ENCODE results near the gene VPS45. TPM values are rescaled to one million over a fixed set of nuclear protein-coding genes. Genes with fewer than 3 reads are reported as not detected.

The VPS45 gene
- polyA plus RNA-seq, 3 donors, result 36.0 to 41.9 (median 36.8) TPM

DNA sequence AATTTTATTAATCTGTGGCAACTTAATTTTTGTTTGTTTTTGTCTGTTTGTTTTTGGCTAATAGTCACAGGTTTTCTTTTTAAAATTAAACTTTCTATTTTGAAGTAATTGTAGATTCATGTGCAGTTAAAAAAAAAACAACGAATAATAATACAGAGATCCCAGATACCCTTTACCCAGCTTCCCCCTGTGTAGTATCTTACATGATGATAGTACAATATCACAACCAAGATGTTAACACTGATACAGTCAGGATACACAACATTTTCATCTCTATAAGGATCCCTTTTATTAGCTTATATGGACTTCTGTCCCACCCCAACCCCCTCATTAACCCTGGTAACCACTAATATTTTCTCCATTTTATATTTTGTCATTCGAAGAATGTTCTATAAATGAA, 5.9 kb downstream of the VPS45 start:
- Mint-ChIP-seq H3K36me3 (peaks cover 56 to 73% of the 10 kb centered on the region in 2 donors), H3K27me3 (ENCODE audit: low read depth in 3 of 3) (no peaks in the 10 kb centered on the region), H3K4me3 (no peak overlapping the region), H3K9me3 (peaks cover 0 to 1% (median 0%) of the 10 kb centered on the region in 7 donors), H3K4me1 (peaks cover 16% of the 10 kb centered on the region), H3K27ac (peak overlapping the region in 1 of 7 donors; percentile 61)
- WGBS (ENCODE audit: insufficient coverage), result no CpG with 5 or more reads among the region's 2 CpGs
- TF ChIP-seq, protein P1, sequence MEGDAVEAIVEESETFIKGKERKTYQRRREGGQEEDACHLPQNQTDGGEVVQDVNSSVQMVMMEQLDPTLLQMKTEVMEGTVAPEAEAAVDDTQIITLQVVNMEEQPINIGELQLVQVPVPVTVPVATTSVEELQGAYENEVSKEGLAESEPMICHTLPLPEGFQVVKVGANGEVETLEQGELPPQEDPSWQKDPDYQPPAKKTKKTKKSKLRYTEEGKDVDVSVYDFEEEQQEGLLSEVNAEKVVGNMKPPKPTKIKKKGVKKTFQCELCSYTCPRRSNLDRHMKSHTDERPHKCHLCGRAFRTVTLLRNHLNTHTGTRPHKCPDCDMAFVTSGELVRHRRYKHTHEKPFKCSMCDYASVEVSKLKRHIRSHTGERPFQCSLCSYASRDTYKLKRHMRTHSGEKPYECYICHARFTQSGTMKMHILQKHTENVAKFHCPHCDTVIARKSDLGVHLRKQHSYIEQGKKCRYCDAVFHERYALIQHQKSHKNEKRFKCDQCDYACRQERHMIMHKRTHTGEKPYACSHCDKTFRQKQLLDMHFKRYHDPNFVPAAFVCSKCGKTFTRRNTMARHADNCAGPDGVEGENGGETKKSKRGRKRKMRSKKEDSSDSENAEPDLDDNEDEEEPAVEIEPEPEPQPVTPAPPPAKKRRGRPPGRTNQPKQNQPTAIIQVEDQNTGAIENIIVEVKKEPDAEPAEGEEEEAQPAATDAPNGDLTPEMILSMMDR (IDR thresholded peaks at IDR 0.05), result no peak
- H2AFZ ChIP-seq (ENCODE audit: insufficient read depth, low read depth, low read length, poor library complexity, severe bottlenecking), result no peak overlapping the region
- H4K20me1 ChIP-seq (ENCODE audit: insufficient read depth, low read length), result no peaks in the 10 kb centered on the region
- no peaks in the 10 kb centered on the region for H3K27me3 ChIP-seq (ENCODE audit: control insufficient read depth in 2 of 2, insufficient read depth in 2 of 2, low read length in 2 of 2)
- H3K4me1 ChIP-seq (ENCODE audit: control insufficient read depth in 1 of 2, insufficient read depth in 2 of 2, low read length in 2 of 2), result peaks cover 5 to 8% of the 10 kb centered on the region in 2 donors
- no peak for DNase-seq
- peaks cover 26 to 64% of the 10 kb centered on the region in 2 donors for H3K36me3 ChIP-seq (replicated peaks in 1 of 2; ENCODE audit: control insufficient read depth in 1 of 2, insufficient read depth in 2 of 2, low read length in 2 of 2)
- no peaks in the 10 kb centered on the region for H3K9me3 ChIP-seq (replicated peaks in 1 of 2; ENCODE audit: control insufficient read depth in 1 of 2, insufficient read depth in 1 of 2, low read length in 2 of 2)
- H3K79me2 ChIP-seq (ENCODE audit: insufficient read depth, low read length), result peaks cover 7% of the 10 kb centered on the region
- H3K4me2 ChIP-seq (replicated peaks; ENCODE audit: extremely low read depth, low read length, poor library complexity, severe bottlenecking), result no peak overlapping the region
- H3K27ac ChIP-seq (ENCODE audit: low read depth in 1 of 2, low read length in 2 of 2), result no peak overlapping the region
- no peak overlapping the region for H3K9ac ChIP-seq (ENCODE audit: insufficient read depth, low read length, poor library complexity, severe bottlenecking)
- H3K4me3 ChIP-seq (replicated peaks in 1 of 3; ENCODE audit: low read depth in 2 of 3, low read length in 3 of 3), result no peak overlapping the region
- intact Hi-C loops (cut with micrococcal nuclease), result loop anchor here (1.0 to 5.0 kb wide), 3 partner anchors 94 to 114 kb away; no protein-coding TSS in a partner anchor

DNA sequence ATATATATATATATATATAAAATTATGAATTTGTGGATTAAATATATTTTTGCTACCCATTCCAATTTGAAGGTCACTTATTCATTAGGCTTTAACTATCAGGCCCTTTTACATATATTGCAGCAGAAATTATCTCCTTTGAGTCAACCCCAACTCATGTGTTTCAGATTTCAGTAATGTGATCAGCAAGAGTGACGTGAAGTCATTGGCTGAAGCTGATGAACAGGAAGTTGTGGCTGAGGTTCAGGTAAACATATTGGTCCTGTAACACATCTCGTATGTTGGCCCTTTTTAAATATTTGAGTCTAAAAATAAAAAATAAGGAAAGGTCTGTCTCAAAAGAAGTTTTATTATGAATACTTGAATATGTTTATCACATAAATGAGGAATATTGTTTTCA, 8.5 kb downstream of the VPS45 start:
- no peak for DNase-seq
- H3K27ac Mint-ChIP-seq, result no peak overlapping the region
- Histone ChIP-seq H4K20me1 (ENCODE audit: insufficient read depth, low read length) (no peaks in the 10 kb centered on the region), H3K9me3 (replicated peaks in 1 of 2; ENCODE audit: control insufficient read depth in 1 of 2, insufficient read depth in 1 of 2, low read length in 2 of 2) (no peaks in the 10 kb centered on the region), H3K27me3 (ENCODE audit: control insufficient read depth in 2 of 2, insufficient read depth in 2 of 2, low read length in 2 of 2) (no peaks in the 10 kb centered on the region), H3K4me3 (replicated peaks in 1 of 3; ENCODE audit: low read depth in 2 of 3, low read length in 3 of 3) (no peak overlapping the region), H2AFZ (ENCODE audit: insufficient read depth, low read depth, low read length, poor library complexity, severe bottlenecking) (no peak overlapping the region), H3K9ac (ENCODE audit: insufficient read depth, low read length, poor library complexity, severe bottlenecking) (no peak overlapping the region), H3K27ac (ENCODE audit: low read depth in 1 of 2, low read length in 2 of 2) (no peak overlapping the region), H3K4me2 (replicated peaks; ENCODE audit: extremely low read depth, low read length, poor library complexity, severe bottlenecking) (no peak overlapping the region), H3K79me2 (ENCODE audit: insufficient read depth, low read length) (no peaks in the 10 kb centered on the region), H3K36me3 (replicated peaks in 1 of 2; ENCODE audit: control insufficient read depth in 1 of 2, insufficient read depth in 2 of 2, low read length in 2 of 2) (peaks cover 46 to 78% of the 10 kb centered on the region in 2 donors), H3K4me1 (ENCODE audit: control insufficient read depth in 1 of 2, insufficient read depth in 2 of 2, low read length in 2 of 2) (no peaks in the 10 kb centered on the region)
- peaks cover 5% of the 10 kb centered on the region for H3K4me1 Mint-ChIP-seq
- TF ChIP-seq, protein P1 (IDR thresholded peaks at IDR 0.05), result no peak
- H3K9me3 Mint-ChIP-seq, result peaks cover 0 to 2% (median 0%) of the 10 kb centered on the region in 7 donors
- WGBS (ENCODE audit: insufficient coverage), result no CpG with 5 or more reads among the region's 2 CpGs
- H3K36me3 Mint-ChIP-seq, result peaks cover 61 to 76% of the 10 kb centered on the region in 2 donors
- intact Hi-C loops (cut with micrococcal nuclease), result no loop called here
- H3K27me3 Mint-ChIP-seq (ENCODE audit: low read depth in 3 of 3), result no peaks in the 10 kb centered on the region
- no peak overlapping the region for H3K4me3 Mint-ChIP-seq

Data from CD14-positive monocyte (primary cell).